ENCODE measurements around the gene PARP9. TPM values are rescaled to one million over a fixed set of nuclear protein-coding genes. Genes with fewer than 3 reads are reported as not detected.

PARP9 gene
- total and polyA plus RNA-seq, 2 of the 13 experiments (the other 11 are each of a cell fraction or from before 2014, with no cell fraction given), result 6.5 to 10.6 TPM

DNA sequence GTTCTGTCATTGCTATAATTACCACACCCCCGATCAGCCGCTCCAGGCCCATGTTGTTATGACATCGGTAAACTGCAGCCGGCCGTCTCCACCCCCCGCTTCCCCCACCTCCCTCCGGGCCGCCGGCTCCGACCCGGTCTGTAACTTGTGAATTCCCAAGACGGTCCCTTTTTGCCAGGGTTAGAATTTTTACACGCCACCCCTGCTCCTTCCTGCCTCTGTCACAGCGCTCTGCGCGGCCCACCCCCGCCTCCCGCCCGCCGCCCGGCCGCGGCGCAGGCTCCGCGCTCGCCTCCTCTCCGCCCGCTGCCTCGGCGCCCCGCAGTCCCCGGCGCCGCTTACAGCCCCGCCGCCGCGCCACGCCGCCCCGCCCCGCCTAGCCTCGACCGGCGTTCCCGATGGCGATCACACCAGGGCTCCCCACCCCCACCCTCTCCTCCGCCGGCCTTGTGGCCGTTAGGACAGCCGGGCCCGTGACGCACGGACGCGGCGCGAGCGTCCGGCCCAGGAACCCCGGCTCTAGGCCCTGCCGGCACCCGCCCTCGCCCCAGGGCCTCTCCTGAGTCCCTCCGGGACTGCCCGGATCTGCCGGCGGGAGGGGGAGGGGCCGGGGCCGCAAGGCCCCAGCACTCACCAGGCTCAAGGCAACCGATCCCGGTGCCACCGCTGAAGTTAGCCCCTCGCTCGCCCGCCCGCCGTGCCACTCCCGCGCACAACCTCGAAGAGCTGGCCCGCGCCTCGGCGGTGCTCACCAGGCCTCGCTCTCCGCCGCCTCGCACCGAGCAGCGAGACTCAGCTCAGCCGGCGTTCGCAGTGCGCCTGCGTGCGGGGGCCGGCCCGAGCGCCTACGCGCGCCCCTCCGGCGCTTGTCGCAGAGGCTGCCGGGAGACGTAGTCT is 49.7 kb downstream of the PARP9 start, which contains the start of gene KPNA1 (continued):
- TF ChIP-seq, protein P1, sequence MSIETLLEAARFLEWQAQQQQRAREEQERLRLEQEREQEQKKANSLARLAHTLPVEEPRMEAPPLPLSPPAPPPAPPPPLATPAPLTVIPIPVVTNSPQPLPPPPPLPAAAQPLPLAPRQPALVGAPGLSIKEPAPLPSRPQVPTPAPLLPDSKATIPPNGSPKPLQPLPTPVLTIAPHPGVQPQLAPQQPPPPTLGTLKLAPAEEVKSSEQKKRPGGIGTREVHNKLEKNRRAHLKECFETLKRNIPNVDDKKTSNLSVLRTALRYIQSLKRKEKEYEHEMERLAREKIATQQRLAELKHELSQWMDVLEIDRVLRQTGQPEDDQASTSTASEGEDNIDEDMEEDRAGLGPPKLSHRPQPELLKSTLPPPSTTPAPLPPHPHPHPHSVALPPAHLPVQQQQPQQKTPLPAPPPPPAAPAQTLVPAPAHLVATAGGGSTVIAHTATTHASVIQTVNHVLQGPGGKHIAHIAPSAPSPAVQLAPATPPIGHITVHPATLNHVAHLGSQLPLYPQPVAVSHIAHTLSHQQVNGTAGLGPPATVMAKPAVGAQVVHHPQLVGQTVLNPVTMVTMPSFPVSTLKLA (IDR thresholded peaks at IDR 0.05), result no peak
- TF ChIP-seq, protein P2, sequence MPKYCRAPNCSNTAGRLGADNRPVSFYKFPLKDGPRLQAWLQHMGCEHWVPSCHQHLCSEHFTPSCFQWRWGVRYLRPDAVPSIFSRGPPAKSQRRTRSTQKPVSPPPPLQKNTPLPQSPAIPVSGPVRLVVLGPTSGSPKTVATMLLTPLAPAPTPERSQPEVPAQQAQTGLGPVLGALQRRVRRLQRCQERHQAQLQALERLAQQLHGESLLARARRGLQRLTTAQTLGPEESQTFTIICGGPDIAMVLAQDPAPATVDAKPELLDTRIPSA (CRISPR knock-in tag; IDR thresholded peaks at IDR 0.05; ENCODE audit: borderline replicate concordance), result no peak
- TF ChIP-seq, protein P3, sequence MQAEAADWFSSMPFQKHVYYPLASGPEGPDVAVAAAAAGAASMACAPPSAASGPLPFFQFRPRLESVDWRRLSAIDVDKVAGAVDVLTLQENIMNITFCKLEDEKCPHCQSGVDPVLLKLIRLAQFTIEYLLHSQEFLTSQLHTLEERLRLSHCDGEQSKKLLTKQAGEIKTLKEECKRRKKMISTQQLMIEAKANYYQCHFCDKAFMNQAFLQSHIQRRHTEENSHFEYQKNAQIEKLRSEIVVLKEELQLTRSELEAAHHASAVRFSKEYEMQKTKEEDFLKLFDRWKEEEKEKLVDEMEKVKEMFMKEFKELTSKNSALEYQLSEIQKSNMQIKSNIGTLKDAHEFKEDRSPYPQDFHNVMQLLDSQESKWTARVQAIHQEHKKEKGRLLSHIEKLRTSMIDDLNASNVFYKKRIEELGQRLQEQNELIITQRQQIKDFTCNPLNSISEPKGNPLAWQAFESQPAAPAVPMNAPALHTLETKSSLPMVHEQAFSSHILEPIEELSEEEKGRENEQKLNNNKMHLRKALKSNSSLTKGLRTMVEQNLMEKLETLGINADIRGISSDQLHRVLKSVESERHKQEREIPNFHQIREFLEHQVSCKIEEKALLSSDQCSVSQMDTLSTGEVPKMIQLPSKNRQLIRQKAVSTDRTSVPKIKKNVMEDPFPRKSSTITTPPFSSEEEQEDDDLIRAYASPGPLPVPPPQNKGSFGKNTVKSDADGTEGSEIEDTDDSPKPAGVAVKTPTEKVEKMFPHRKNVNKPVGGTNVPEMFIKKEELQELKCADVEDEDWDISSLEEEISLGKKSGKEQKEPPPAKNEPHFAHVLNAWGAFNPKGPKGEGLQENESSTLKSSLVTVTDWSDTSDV (CRISPR knock-in tag; IDR thresholded peaks at IDR 0.05), result no peak
- TF ChIP-seq KDM6A (CRISPR knock-in tag; IDR thresholded peaks at IDR 0.05; ENCODE audit: low read depth) (no peak), SAP130 (CRISPR knock-in tag; IDR thresholded peaks at IDR 0.05; ENCODE audit: low read depth) (peak; percentile 88), NAIF1 (CRISPR knock-in tag; IDR thresholded peaks at IDR 0.05; ENCODE audit: borderline replicate concordance) (peak; percentile 71; the same call in 1 of the 2 replicates), ZNF264 (CRISPR knock-in tag; IDR thresholded peaks at IDR 0.05) (0 out of 2 replicates have a peak, but pooled peaks have one; percentile 29), ZNF75D (CRISPR knock-in tag; IDR thresholded peaks at IDR 0.05; ENCODE audit: borderline replicate concordance) (peak; percentile 24; the same call in 1 of the 2 replicates), MED13 (CRISPR knock-in tag; IDR thresholded peaks at IDR 0.05) (no peak), PCBP2 (optimal IDR thresholded peaks at IDR 0.05; ENCODE audit: low read depth, low read length, poor library complexity, severe bottlenecking) (no peak), RXRA (CRISPR knock-in tag; IDR thresholded peaks at IDR 0.05) (0 out of 2 replicates have a peak, but pooled peaks have one; percentile 31), ZNF232 (CRISPR knock-in tag; IDR thresholded peaks at IDR 0.05; ENCODE audit: borderline replicate concordance) (peak; percentile 87; the same call in 1 of the 2 replicates), ZNF17 (CRISPR knock-in tag; IDR thresholded peaks at IDR 0.05) (no peak), MXI1 (IDR thresholded peaks at IDR 0.05; ENCODE audit: borderline replicate concordance, low read depth, low read length) (peak; percentile 85; the same call in 1 of the 3 replicates), ZBTB38 (CRISPR knock-in tag; IDR thresholded peaks at IDR 0.05) (no peak)
- TF ChIP-seq, protein P4, sequence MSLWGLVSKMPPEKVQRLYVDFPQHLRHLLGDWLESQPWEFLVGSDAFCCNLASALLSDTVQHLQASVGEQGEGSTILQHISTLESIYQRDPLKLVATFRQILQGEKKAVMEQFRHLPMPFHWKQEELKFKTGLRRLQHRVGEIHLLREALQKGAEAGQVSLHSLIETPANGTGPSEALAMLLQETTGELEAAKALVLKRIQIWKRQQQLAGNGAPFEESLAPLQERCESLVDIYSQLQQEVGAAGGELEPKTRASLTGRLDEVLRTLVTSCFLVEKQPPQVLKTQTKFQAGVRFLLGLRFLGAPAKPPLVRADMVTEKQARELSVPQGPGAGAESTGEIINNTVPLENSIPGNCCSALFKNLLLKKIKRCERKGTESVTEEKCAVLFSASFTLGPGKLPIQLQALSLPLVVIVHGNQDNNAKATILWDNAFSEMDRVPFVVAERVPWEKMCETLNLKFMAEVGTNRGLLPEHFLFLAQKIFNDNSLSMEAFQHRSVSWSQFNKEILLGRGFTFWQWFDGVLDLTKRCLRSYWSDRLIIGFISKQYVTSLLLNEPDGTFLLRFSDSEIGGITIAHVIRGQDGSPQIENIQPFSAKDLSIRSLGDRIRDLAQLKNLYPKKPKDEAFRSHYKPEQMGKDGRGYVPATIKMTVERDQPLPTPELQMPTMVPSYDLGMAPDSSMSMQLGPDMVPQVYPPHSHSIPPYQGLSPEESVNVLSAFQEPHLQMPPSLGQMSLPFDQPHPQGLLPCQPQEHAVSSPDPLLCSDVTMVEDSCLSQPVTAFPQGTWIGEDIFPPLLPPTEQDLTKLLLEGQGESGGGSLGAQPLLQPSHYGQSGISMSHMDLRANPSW (CRISPR knock-in tag; IDR thresholded peaks at IDR 0.05; ENCODE audit: borderline replicate concordance), result no peak
- TF ChIP-seq, protein P5, sequence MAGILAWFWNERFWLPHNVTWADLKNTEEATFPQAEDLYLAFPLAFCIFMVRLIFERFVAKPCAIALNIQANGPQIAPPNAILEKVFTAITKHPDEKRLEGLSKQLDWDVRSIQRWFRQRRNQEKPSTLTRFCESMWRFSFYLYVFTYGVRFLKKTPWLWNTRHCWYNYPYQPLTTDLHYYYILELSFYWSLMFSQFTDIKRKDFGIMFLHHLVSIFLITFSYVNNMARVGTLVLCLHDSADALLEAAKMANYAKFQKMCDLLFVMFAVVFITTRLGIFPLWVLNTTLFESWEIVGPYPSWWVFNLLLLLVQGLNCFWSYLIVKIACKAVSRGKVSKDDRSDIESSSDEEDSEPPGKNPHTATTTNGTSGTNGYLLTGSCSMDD (CRISPR knock-in tag; IDR thresholded peaks at IDR 0.05), result no peak
- TF ChIP-seq, protein P6, sequence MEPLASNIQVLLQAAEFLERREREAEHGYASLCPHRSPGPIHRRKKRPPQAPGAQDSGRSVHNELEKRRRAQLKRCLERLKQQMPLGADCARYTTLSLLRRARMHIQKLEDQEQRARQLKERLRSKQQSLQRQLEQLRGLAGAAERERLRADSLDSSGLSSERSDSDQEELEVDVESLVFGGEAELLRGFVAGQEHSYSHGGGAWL (CRISPR knock-in tag; IDR thresholded peaks at IDR 0.05), result peak; percentile 77; the same call in 1 of the 2 replicates
